GM18867 (cell line): ENCODE data around the gene EFCAB8.

ENCODE experiments used
- ATAC-seq: cut with Tn5 transposase; IDR thresholded peaks from one replicate; pipeline ENCODE4 v1.9.1; 2021; ENCODE audit warnings: mild to moderate bottlenecking, moderate library complexity; ENCODE audit not compliant: unreplicated experiment

Gene EFCAB8

DNA sequence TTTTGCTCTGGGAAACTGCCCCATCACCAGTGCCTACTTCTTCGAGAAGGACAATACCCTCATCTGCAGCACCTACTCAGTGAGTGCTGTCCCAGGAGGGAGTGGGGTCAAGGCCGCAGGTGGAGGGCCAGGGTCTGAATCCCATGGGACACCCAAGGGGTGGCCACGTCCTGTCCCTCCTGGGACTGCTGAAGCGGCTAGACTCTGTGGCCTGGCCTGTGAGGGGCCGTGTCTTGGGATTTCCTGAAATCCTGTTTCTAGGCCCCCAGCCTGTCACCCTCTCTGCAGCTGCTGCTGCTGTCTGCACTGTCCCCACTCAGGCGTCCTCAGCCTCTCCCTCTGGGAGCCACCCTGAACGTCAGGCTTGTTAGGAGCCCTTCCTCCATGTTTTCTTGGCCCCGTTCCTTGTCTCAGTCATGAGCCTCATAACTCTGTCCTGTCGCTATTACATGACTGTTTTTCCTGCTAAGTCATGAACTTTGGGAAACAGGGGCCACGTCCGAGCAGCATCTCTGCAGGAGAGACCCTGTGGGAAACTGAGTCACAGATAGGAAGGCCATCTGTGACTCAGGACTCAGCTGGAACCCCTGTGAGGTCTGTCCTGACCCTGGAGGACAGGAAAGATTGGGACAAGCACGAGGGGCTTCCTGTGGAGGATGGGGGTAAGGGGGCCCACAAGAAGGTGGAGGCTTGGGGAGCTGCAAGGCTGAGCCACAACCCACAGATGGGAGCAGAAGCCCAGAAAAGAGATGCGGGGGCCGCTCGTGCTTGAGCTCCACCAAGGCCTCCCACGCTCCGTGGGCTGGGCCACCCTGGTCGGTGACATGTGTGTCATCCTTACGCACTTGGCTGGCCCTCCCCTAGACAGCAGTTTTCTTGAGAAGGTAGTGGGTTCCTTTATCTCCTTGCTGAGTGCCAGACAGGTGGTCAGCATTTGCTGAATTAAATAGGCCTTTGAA is 49.9 kb downstream of the EFCAB8 start:
- no peak for ATAC-seq

- no peak for ATAC-seq
These were observed 50.7 kb downstream of the EFCAB8 start for GRCh38 chr20:32909451-32909850.

DNA sequence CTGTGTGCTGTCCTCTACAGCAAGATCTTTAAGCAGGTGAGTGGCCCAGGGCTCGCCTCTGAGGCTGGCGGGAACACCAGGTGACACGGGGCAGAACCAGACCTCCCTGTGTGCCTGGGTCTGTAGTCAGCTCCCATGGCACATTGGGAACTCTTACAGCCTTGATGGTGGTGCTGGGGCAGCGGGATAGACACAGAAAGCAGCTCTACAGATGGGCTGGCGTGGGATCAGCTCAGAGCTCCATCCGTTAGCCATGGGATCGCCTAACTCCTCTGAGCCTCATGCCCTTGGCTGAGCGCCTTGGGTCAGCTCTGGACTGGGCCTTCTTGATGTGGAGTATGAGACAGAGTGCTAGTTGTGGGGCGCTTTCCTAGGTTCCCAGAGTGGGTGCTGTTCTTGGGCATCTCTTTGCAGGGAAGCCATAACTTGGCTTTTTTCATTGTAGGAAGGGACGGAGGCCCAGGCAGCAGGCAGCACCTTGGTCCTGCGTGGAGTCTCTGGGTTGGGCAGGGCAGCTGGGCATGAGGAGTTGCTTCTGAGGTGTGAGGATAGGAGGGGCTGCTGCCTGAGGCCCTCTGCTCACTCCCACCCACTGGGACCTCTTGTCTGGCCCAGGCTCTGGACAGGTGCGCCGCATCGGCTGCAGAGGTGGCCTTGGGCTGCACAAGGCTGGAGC is 51.3 kb downstream of the EFCAB8 start:
- no peak for ATAC-seq

DNA sequence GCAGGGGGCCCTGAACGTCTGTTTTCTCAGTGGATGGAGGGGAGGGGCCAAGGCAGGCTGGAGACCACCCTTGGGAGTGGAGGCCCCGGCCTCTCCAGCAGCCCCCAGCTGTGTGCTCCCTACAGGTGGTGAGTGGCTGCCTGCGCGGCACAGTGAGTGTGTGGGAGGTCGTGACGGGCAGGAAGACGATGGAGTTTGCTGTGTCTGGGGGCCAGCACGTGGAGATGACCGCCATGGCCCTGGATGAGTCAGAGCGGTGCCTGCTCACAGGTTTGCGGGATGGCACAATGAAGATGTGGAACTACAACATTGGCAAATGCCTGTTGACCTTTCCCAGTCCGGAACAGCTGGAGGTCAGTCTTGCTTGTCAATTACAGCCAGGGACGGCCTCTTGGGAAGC is 52.6 kb downstream of the EFCAB8 start:
- ATAC-seq: no peak

GRCh38 chr20:32912688-32913087 is 54.0 kb downstream of the EFCAB8 start:
- ATAC-seq: no peak

GRCh38 chr20:32914031-32914430 is 55.3 kb downstream of the EFCAB8 start:
- no peak for ATAC-seq

DNA sequence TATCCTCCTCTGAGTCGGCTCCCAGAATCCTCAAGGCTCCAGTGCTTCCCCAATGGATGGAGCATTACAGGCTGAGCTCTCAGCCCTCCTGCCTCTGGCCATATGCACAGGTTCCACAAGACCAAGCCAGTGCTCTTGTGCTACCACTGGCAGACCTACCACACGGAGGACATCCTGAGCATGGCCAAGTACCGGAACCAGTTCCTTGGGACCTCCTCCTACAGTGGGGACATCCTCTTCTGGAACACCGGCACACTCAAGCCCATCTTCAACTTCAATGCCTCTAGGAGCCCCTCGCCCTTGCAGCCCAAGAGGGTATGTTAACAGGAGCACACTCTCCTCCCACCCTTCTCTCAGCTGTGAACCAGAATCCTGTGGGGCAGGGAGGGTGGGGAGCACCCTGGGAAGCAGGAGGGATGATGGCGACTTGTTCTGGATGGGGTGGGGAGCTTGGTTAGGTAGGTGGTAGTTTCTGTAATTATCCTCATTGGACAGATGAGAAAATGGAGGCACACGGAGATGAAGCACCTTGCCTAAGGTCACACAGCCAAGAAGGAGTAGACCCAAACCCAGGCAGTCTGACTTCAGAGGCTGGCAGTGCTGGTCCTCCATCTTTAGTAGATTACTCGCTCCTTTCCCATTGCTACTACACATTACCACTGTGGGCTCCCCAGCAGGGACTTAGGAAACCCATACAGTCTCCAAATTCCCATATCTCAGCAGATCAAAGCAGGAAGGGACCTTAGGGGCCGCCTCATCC is 58.6 kb downstream of the EFCAB8 start:
- no peak for ATAC-seq

DNA sequence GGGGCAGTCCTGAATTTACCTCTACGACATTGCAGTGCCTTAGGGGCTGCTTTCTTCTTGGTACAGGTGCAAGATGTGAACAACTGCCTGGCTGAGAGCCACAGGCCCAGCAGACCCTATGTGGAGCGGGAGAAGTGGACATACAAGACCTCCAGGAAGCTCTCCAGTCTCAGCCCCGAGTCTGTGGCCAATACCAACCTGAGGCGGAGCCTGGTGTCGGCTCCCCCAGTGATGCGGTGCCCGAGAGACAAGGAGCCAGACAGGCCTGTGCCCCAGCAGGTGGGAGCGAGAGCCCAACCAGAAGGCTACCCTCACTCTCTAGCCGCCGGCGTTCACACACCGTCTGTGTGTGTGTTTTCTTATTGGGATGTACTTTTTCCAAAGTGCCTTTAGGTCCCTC is 59.6 kb downstream of the EFCAB8 start:
- no peak for ATAC-seq

DNA sequence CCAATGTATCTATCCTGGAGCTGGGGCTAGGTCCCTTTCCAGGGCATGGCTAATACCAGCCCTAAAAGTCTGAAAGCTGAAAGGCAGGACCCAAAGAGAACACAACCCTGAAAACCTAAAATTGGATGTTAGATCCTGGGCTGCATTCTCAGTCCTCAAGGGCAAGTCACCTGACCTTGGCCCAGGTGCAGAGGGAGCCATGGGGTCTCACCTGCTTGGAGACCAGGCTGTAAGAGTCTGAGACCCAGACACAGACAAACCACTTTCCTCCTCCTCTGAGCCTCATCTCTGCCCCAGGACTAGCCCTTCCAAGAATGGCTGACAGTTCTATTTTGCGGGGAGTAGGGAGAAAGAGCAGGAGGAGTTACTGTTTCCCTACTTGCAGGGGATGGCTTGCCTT is 60.0 kb downstream of the EFCAB8 start:
- ATAC-seq: no peak

DNA sequence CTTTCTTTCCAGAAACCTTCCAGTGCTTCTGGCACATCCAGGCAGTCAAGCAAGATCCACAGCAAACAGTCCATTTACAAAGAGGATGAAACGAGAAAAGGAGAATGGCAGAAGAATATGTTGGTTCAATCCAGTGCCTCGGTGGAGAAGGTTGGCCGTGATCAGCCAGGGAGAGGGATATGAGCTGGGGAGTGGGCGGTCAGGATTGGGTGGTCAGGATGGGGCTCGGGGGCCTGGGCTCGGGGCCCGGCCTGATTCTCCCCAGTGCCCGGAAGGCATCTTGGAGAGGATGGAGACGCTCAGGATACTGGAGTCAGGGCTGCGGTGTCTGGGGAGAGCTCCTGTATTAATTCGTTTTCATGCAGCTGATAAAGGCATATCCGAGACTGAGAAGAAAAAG is 61.3 kb downstream of the EFCAB8 start:
- no peak for ATAC-seq

DNA sequence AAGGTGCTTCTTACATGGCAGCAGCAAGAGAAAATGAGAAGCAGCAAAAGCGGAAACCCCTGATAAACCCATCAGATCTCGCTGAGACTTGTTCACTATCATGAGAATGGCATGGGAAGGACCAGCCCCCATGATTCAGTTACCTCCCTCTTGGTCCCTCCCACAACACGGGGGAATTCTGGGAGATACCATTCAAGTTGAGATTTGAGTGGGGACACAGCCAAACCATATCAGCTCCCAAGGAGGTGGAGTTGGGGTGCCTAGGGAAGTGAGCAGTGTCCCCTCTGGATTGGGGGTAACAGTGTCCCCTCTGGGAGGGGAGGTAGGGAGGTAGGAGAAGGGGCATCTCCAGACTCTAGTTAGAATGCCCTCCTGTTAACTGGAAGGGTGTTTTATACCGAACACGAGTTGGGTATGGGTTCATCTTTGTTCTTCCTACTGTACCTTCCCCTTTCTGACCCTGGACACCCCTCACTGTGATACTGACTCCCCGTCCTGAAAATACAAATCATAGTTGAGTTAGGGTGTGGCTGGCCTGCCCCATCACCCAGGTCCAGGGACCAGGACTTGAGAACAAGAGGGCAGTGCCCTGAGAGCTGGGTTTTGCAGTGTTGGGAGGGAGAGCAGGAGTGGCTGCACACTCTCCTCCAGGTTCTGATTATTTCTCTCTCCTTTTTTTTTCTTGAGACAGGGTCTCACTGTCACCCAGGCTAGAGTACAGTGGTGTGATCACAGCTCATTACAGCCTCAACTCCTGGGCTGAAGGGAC is 62.0 kb downstream of the EFCAB8 start:
- ATAC-seq: no peak

- no peak for ATAC-seq
These were observed 63.7 kb downstream of the EFCAB8 start for GRCh38 chr20:32922466-32922865.

DNA sequence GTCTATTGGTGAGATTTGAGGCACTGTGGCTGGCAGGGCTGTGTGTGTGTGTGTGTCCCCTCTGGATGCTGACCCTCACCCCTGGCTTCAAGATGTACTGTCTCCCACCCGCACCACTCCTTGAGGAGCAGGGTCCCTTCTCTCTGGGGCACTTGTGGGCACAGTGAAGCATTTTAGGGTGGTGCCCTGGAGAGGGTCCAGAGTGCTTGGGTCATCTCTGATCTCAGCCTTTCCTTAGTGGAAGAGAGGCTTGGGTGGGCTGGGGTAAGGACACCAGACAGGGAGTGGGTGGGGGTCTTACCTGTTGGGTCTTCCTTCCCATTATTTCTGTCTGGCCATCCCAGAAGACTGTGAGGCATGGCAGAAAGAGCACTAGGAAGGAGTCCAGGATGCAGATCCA is 66.1 kb downstream of the EFCAB8 start:
- ATAC-seq: no peak

DNA sequence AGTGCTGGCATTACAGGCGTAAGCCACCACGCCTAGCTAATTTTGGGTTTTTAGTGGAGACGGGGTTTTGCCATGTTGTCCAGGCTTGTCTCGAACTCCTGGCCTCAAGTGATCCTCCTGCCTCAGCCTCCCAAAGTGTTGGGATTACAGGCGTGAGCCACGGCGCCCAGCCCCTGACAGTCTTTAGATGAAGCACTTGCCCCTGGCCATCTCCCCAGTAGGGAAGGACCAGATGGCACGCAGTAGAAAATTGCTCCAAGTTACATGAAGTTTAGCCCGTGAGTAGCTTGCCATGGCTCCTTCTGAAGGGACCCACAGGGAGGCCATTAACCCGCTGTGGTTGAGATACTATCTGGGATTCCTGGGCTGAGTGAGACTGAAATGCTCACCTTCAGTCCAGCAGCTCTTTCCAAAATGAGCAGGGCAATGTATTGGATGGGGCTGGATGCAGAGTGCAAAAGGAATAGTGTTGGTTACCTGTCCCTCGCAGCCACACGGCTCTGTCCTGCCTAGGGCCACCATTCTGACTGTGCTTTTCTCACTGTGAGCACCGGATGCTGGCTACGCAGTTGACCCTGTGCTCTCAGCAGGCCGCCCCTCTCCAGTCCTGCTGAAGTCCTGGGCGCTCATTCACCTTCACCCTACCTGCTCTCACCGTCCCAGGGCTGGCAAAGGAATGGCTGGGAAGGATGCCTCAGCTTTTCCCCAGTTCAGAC is 66.9 kb downstream of the EFCAB8 start:
- no peak for ATAC-seq

DNA sequence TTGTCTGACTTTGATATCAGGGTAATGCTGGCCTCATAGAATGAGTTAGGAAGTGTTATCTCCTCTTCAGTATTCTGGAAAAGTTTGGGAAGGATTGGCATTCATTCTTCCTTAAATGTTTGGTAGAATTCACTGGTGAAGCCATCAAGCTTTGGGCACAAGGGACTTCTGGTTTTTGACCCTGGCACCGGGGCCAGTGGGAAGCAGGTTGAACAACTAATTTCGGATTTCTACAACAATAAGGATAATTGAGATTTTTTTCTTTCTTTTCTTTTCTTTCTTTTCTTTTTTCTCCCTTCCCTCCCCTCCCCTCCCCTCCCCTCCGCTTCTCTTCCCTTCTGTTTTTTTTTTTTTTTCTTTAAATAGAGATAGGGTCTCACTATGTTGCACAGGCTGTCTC is 70.4 kb downstream of the EFCAB8 start:
- ATAC-seq: no peak

DNA sequence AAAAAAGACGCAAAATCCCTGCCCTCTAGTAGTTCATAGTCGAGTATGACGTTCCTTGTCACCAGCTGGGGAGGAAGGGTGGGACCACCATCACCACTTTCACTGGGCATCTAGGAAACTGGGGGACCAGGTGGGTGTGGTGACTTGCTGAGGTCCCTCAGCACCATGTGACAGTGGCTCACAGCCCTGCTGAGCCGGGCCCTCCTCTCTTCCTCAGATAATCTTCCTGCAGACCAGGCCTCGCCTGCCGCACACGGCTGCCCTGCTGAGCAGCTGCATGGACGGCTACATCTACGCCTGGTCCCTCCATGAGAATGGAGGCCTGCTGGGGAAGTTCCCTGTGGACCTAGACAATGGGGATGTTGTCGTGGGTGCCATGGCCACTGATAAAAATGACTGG is 71.5 kb downstream of the EFCAB8 start:
- no peak for ATAC-seq

DNA sequence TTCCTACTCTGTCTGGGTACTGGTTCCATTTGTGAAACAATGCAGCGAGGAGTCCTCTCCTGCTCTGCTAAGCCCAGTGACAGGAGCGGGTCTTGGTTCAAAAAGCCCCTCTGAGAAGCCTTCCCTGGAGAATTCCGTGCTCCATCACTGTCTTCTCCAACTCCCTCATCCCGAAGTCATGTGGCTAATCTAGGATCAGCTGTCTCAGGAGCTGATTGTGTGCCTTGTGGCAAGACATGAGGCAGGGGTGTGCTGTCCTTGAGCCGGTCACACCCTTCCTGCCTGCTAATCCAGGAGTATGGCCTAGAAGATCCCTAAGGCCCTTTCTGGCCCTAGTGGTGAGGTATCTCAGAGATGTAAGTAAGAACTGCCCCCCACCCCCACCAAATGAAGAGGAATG is 72.0 kb downstream of the EFCAB8 start:
- ATAC-seq: no peak

GRCh38 chr20:32934580-32934979 is 75.9 kb downstream of the EFCAB8 start:
- no peak for ATAC-seq

- no peak for ATAC-seq
These were observed 82.6 kb downstream of the EFCAB8 start for GRCh38 chr20:32941155-32941885.
